SK-N-SH (cell line): ENCODE data around the gene ZNF407. TPM values are rescaled to one million over a fixed set of nuclear protein-coding genes. Genes with fewer than 3 reads are reported as not detected.
A peak's percentile ranks its signal among the peaks of the same experiment; 100 is the strongest.

ENCODE experiments used
- CTCF ChIA-PET: fragments of 300-600, 350-600 bp; formaldehyde crosslinking; extraction: SDS; loops from one replicate; lab custom pipeline; 2021; lab: Yijun Ruan, JAX
- POLR2A ChIA-PET: fragments of 350-600 bp; sonication (Branson Sonifier 250); formaldehyde crosslinking; extraction: SDS; loops from one replicate; lab custom pipeline; 2020; ENCODE audit warnings: antibody characterized with exemption, inconsistent platforms; lab: Yijun Ruan, JAX
- DNase-seq: peaks from one replicate; pipeline ENCODE4 v3.0.0; 2012
- H2AFZ ChIP-seq: fragments of 200-600 bp; sonication (generic); 2 replicates; pipeline ENCODE4 v1.8.1; 2016; ENCODE audit warnings: antibody characterized with exemption, mild to moderate bottlenecking, low read depth
- H3F3A ChIP-seq: fragments of 200-600 bp; sonication (generic); replicated peaks from 2 replicates; pipeline ENCODE3; 2016; ENCODE audit warnings: antibody characterized with exemption, mild to moderate bottlenecking; ENCODE audit not compliant: insufficient read depth
- H3K27ac ChIP-seq, 2 experiments: fragments of 200-500 bp in 1 of 2; fragments of 200-600 bp in 1 of 2; sonication (Bioruptor generic) in 1 of 2; sonication (generic), shearing (Covaris generic) in 1 of 2; 2 replicates each; pipeline versions ENCODE4 v1.5.1 to v1.6.1; 2014 to 2016; ENCODE audit warnings: low read depth in 2 of 2, inconsistent platforms in 1 of 2, low read length in 1 of 2, mild to moderate bottlenecking in 1 of 2, mixed read lengths in 1 of 2
- H3K27me3 ChIP-seq: fragments of 200-600 bp; sonication (generic), shearing (Covaris generic); 2 replicates; pipeline ENCODE4 v1.6.1; 2016; ENCODE audit warnings: mixed run types; ENCODE audit not compliant: insufficient read depth
- H3K36me3 ChIP-seq, 2 experiments: fragments of 200-500 bp in 1 of 2; fragments of 200-600 bp in 1 of 2; sonication (Bioruptor generic) in 1 of 2; sonication (generic) in 1 of 2; replicated peaks in 1 of 2; 2 replicates each; pipeline versions ENCODE3 to v1.5.1; 2014 to 2016; ENCODE audit warnings: low read length in 1 of 2, mild to moderate bottlenecking in 1 of 2; ENCODE audit not compliant: insufficient read depth in 2 of 2, control insufficient read depth in 1 of 2
- H3K4me1 ChIP-seq, 2 experiments: fragments of 200-500 bp in 1 of 2; fragments of 200-600 bp in 1 of 2; sonication (Bioruptor generic) in 1 of 2; sonication (generic), shearing (Covaris generic) in 1 of 2; 2 replicates each; pipeline versions ENCODE4 v1.5.1 to v1.6.1; 2014 to 2016; ENCODE audit warnings: low read depth in 1 of 2, low read length in 1 of 2, mixed run types in 1 of 2; ENCODE audit not compliant: insufficient read depth in 2 of 2, control insufficient read depth in 1 of 2
- H3K4me2 ChIP-seq: fragments of 200-600 bp; sonication (generic), shearing (Covaris generic); 2 replicates; pipeline ENCODE4 v1.6.1; 2017; ENCODE audit warnings: mixed run types
- H3K4me3 ChIP-seq, 2 experiments: fragments of 200-500 bp in 1 of 2; fragments of 200-600 bp in 1 of 2; sonication (Bioruptor generic) in 1 of 2; sonication (generic), shearing (Covaris generic) in 1 of 2; 2 replicates each; pipeline versions ENCODE4 v1.5.1 to v1.8.1; 2014 to 2016; ENCODE audit warnings: low read depth in 2 of 2, inconsistent platforms in 1 of 2, low read length in 1 of 2, mild to moderate bottlenecking in 1 of 2, mixed read lengths in 1 of 2, moderate library complexity in 1 of 2
- H3K79me2 ChIP-seq: fragments of 200-600 bp; sonication (generic); 2 replicates; pipeline ENCODE4 v1.8.1; 2017; ENCODE audit warnings: mild to moderate bottlenecking; ENCODE audit not compliant: insufficient read depth
- H3K9ac ChIP-seq: fragments of 200-600 bp; sonication (generic); 2 replicates; pipeline ENCODE4 v1.6.1; 2017; ENCODE audit warnings: mixed run types
- H3K9me2 ChIP-seq: fragments of 200-600 bp; sonication (generic); 2 replicates; pipeline ENCODE4 v1.6.1; 2017; ENCODE audit warnings: mixed run types
- H3K9me3 ChIP-seq: fragments of 200-600 bp; sonication (generic); 2 replicates; pipeline ENCODE4 v1.6.1; 2017; ENCODE audit warnings: mixed run types, mild to moderate bottlenecking, moderate library complexity
- H4K20me1 ChIP-seq: fragments of 200-600 bp; sonication (generic); 2 replicates; pipeline ENCODE4 v1.6.1; 2017; ENCODE audit warnings: mild to moderate bottlenecking, mixed run types; ENCODE audit not compliant: insufficient read depth
- CHD2 ChIP-seq: fragments of 150-350 bp; IDR thresholded peaks from 2 replicates; pipeline ENCODE4 v1.6.1; 2018; ENCODE audit warnings: low read length; ENCODE audit not compliant: partially characterized antibody
- ELF1 ChIP-seq: IDR thresholded peaks from 2 replicates; pipeline ENCODE4 v1.4.0; 2012
- EP300 ChIP-seq, 2 experiments: IDR thresholded peaks; 2 replicates each; pipeline versions ENCODE4 v1.4.0 to v1.6.1; 2012; ENCODE audit warnings: borderline replicate concordance in 1 of 2, low read depth in 1 of 2, low read length in 1 of 2
- FOSL2 ChIP-seq: IDR thresholded peaks from 2 replicates; pipeline ENCODE4 v1.4.0; 2012; ENCODE audit warnings: low read depth, mild to moderate bottlenecking, moderate library complexity, borderline replicate concordance
- GABPA ChIP-seq: IDR thresholded peaks from 2 replicates; pipeline ENCODE4 v1.4.0; 2012; ENCODE audit warnings: low read depth, mild to moderate bottlenecking
- GATA2 ChIP-seq: sonication (generic); formaldehyde crosslinking; IDR thresholded peaks from 2 replicates; pipeline ENCODE4 v1.5.0; 2020; ENCODE audit warnings: mild to moderate bottlenecking, missing genetic modification reagents
- JUND ChIP-seq: IDR thresholded peaks from 2 replicates; pipeline ENCODE4 v1.4.0; 2012
- MEF2A ChIP-seq: IDR thresholded peaks from 2 replicates; pipeline ENCODE4 v1.4.0; 2012; ENCODE audit warnings: low read depth, borderline replicate concordance
- POLR2AphosphoS5 ChIP-seq: IDR thresholded peaks from 2 replicates; pipeline ENCODE4 v1.6.1; 2012; ENCODE audit warnings: low read depth, low read length
- RAD21 ChIP-seq: IDR thresholded peaks from 2 replicates; pipeline ENCODE4 v1.6.1; 2012; ENCODE audit warnings: mild to moderate bottlenecking, low read length
- RCOR1 ChIP-seq: fragments of 150-350 bp; IDR thresholded peaks from 2 replicates; pipeline ENCODE4 v1.6.1; 2017; ENCODE audit warnings: antibody characterized with exemption, low read length
- RXRA ChIP-seq: IDR thresholded peaks from 2 replicates; pipeline ENCODE4 v1.4.0; 2012; ENCODE audit warnings: low read depth, mild to moderate bottlenecking, borderline replicate concordance
- TCF12 ChIP-seq: IDR thresholded peaks from 2 replicates; pipeline ENCODE4 v1.4.0; 2012
- WGBS: methylation state at CpG from one replicate; pipeline ENCODE4 v1.1.6; 2017; ENCODE audit warnings: low lambda C conversion rate; 5-methylcytosine and 5-hydroxymethylcytosine counted together
- polyA plus RNA-seq, 3 experiments: library from polyadenylated mRNA; depleted of rRNA; stranded (reverse); fragments of >200 nt; gene quantifications; 2 replicates each; pipeline ENCODE4 v1.2.3, GENCODE V29; 2012
- TF ChIP-seq, protein P1 (sequence below): fragments of 150-350 bp; IDR thresholded peaks from 2 replicates; pipeline ENCODE4 v1.6.1; 2017; ENCODE audit warnings: antibody characterized with exemption, low read length, low read depth, borderline replicate concordance
- TF ChIP-seq, protein P2 (sequence below): fragments of 150-350 bp; IDR thresholded peaks from 2 replicates; pipeline ENCODE4 v1.6.1; 2016; ENCODE audit warnings: mild to moderate bottlenecking, low read depth, low read length
- TF ChIP-seq, protein P3 (sequence below): IDR thresholded peaks from 2 replicates; pipeline ENCODE4; 2012

The ZNF407 gene
- polyA plus RNA-seq, 1 of the 3 experiments (the other 2 are of a cell fraction): 2.6 TPM

DNA sequence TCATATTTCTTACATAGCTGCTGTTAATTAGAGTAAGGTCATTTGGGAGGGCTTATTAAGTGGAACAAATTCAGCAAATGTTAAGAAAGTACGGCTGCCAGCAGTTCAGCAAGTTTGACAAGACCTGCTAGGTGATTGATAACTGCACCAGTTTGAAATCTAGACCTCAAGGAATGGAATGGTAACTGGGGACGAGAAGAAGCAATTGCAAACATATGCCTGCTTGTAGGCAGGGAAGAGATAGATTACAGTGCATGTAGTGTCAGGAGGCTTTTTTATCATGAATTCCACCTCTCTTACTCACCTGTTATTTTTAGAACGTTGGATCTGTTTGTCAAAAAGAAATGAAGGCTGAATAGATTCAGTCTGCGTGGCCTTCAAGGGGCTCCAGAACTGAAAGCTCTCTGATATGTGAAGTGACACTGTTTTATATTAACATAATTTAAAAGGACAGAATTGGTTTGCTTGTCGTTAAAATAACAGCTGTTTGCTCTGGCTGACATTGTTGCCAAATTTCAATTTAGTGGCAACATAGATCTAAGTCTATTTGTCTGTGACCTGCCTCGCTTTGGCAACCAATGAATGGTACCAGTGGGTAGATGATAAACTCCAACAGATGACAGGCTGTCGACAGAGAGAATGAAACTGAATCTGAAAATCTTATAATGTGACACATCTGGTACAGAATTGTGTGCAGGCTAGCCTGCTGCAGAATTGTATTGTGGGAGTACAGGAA is 199.3 kb downstream of the ZNF407 start (continued):
- TF ChIP-seq CHD2 (peak; percentile 74), JUND (peak; percentile 87), ELF1 (no peak), GABPA (no peak; the same call in 1 of the 2 replicates), TCF12 (peak; percentile 94), POLR2AphosphoS5 (peak; percentile 68), EP300 (IDR thresholded peaks at IDR 0.05; ENCODE audit: borderline replicate concordance in 1 of 2, low read depth in 1 of 2, low read length in 1 of 2) (peak; percentile 84 to 91), RCOR1 (peak; percentile 99), MEF2A (peak; percentile 98), GATA2 (CRISPR knock-in tag) (peak; percentile 84), FOSL2 (peak; percentile 52), RAD21 (no peak)
- TF ChIP-seq, protein P1, sequence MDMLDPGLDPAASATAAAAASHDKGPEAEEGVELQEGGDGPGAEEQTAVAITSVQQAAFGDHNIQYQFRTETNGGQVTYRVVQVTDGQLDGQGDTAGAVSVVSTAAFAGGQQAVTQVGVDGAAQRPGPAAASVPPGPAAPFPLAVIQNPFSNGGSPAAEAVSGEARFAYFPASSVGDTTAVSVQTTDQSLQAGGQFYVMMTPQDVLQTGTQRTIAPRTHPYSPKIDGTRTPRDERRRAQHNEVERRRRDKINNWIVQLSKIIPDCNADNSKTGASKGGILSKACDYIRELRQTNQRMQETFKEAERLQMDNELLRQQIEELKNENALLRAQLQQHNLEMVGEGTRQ: no peak
- TF ChIP-seq, protein P2, sequence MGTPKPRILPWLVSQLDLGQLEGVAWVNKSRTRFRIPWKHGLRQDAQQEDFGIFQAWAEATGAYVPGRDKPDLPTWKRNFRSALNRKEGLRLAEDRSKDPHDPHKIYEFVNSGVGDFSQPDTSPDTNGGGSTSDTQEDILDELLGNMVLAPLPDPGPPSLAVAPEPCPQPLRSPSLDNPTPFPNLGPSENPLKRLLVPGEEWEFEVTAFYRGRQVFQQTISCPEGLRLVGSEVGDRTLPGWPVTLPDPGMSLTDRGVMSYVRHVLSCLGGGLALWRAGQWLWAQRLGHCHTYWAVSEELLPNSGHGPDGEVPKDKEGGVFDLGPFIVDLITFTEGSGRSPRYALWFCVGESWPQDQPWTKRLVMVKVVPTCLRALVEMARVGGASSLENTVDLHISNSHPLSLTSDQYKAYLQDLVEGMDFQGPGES: no peak
- TF ChIP-seq, protein P3, sequence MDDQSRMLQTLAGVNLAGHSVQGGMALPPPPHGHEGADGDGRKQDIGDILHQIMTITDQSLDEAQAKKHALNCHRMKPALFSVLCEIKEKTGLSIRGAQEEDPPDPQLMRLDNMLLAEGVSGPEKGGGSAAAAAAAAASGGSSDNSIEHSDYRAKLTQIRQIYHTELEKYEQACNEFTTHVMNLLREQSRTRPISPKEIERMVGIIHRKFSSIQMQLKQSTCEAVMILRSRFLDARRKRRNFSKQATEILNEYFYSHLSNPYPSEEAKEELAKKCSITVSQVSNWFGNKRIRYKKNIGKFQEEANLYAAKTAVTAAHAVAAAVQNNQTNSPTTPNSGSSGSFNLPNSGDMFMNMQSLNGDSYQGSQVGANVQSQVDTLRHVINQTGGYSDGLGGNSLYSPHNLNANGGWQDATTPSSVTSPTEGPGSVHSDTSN: peak; percentile 77

DNA sequence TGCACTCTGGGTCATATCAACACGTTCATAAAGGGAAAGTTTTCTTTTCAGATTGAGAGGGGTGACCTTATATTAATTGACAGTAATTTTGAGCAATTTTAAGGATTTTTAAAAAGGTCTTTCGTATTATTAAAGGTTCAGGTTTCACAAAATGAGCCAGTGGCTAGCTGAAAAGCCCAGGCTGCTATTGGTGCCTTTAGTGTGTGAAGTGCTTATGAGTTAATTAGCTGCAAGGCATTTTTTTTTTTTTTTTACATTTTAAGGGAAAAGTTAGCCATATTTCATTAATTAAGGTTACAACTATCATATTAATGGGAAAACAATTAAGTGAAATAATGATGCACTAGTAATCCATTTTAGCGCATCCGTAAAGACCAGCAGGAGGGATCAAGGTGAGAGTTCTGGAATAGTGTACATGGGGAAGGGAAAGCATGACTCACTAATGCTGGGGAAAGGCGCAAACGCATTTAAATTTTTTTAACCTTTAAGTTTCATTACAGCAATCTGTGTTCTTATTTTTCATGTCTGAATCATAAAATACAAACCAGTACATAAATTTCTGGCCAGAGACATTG is 200.0 kb downstream of the ZNF407 start:
- ChIA-PET CTCF (no interaction called here), POLR2A (no interaction called here)
- Histone ChIP-seq H3K9me3 (no peaks in the 10 kb centered on the region), H3K27ac (peak overlapping the region; percentile 77 to 82), H3K9ac (peak overlapping the region; percentile 23; the same call in 1 of the 2 replicates), H3F3A (peaks cover 26% of the 10 kb centered on the region), H3K4me2 (peak overlapping the region; percentile 69), H3K4me1 (peaks cover 3 to 19% of the 10 kb centered on the region in 2 experiments; a peak in 2 of 4 replicates), H2AFZ (peak overlapping the region; percentile 71; the same call in 1 of the 2 replicates), H3K9me2 (no peaks in the 10 kb centered on the region), H3K36me3 (peaks cover 0 to 4% of the 10 kb centered on the region in 2 experiments), H3K27me3 (no peaks in the 10 kb centered on the region), H3K4me3 (peak overlapping the region; percentile 32 to 39; a peak in 3 of 4 replicates), H4K20me1 (no peaks in the 10 kb centered on the region), H3K79me2 (no peaks in the 10 kb centered on the region)
- whole genome bisulfite sequencing: 41% methylated on average over 6 of the region's 6 CpGs
- TF ChIP-seq GABPA (no peak), RXRA (0 out of 2 replicates have a peak, but pooled peaks have one; percentile 4)
- no peak for DNase-seq
